Kidney glomerular epithelial cell (primary cell): ENCODE data around the gene NCAPD2.

Experiments
- DNase-seq: peaks from one replicate; lab custom pipeline; 2025; lab: John Stamatoyannopoulos, UW

The NCAPD2 gene

GRCh38 chr12:6533923-6534694 is 40.2 kb downstream of the NCAPD2 start, which contains the start of gene GAPDH:
GAPDH (plus strand) TSS chr12:6534517; CDS start chr12:6534833, 316 bp downstream.
- DNase-seq: peak; percentile 92

GRCh38 chr12:6534695-6534944 is 40.7 kb downstream of the NCAPD2 start:
- no peak for DNase-seq

GRCh38 chr12:6534945-6535696 is 41.2 kb downstream of the NCAPD2 start:
- peak; percentile 22 for DNase-seq

- no peak for DNase-seq
Measured at GRCh38 chr12:6535697-6535946, 41.7 kb downstream of the NCAPD2 start.

- no peak for DNase-seq
Measured at GRCh38 chr12:6535960-6536847, 42.3 kb downstream of the NCAPD2 start.

GRCh38 chr12:6536894-6537579 is 43.1 kb downstream of the NCAPD2 start:
- no peak for DNase-seq

GRCh38 chr12:6537580-6538419 is 43.9 kb downstream of the NCAPD2 start:
- peak; percentile 37 for DNase-seq

- DNase-seq: peak; percentile 18
Measured at GRCh38 chr12:6538420-6539313, 44.8 kb downstream of the NCAPD2 start.

GRCh38 chr12:6539314-6539682 is 45.4 kb downstream of the NCAPD2 start:
- DNase-seq: no peak

- DNase-seq: no peak
Measured at GRCh38 chr12:6539707-6540134, 45.8 kb downstream of the NCAPD2 start.

GRCh38 chr12:6540181-6540877 is 46.4 kb downstream of the NCAPD2 start:
- peak; percentile 80 for DNase-seq

- no peak for DNase-seq
Measured at GRCh38 chr12:6541371-6542165, 47.7 kb downstream of the NCAPD2 start.

GRCh38 chr12:6542209-6543009 is 48.5 kb downstream of the NCAPD2 start:
- DNase-seq: no peak

GRCh38 chr12:6546016-6546415 is 52.1 kb downstream of the NCAPD2 start:
- no peak for DNase-seq

GRCh38 chr12:6547566-6547965 is 53.7 kb downstream of the NCAPD2 start:
- no peak for DNase-seq

- DNase-seq: peak; percentile 89
Measured at GRCh38 chr12:6547987-6548386, 54.1 kb downstream of the NCAPD2 start.

GRCh38 chr12:6548556-6548955 is 54.7 kb downstream of the NCAPD2 start:
- no peak for DNase-seq
